HepG2 (cell line): ENCODE results near the gene BAHCC1. TPM values are rescaled to one million over a fixed set of nuclear protein-coding genes. Genes with fewer than 3 reads are reported as not detected.

ENCODE experiments used
- CREB1 ChIP-seq, 2 experiments: fragments of 450-650 bp in 1 of 2; IDR thresholded peaks; 2 replicates each; pipeline ENCODE4 v1.6.1; 2016 to 2017; ENCODE audit warnings: control low read depth in 1 of 2, mild to moderate bottlenecking in 1 of 2, missing compliant biosample characterization in 1 of 2, missing genetic modification characterization in 1 of 2
- HES4 ChIP-seq: sonication (generic); formaldehyde crosslinking; IDR thresholded peaks from 2 replicates; pipeline ENCODE4 v1.9.0; 2021; ENCODE audit warnings: mild to moderate bottlenecking, missing genetic modification reagents, borderline replicate concordance
- KDM4B ChIP-seq: sonication (generic); formaldehyde crosslinking; IDR thresholded peaks from 2 replicates; pipeline ENCODE4 v1.4.0; 2020; ENCODE audit warnings: missing genetic modification reagents
- SNAPC2 ChIP-seq: sonication (generic); formaldehyde crosslinking; IDR thresholded peaks from 2 replicates; pipeline ENCODE4 v1.8.1; 2022; ENCODE audit warnings: mild to moderate bottlenecking, missing genetic modification reagents
- STAT5B ChIP-seq: sonication (generic); formaldehyde crosslinking; IDR thresholded peaks from 2 replicates; pipeline ENCODE4 v1.4.0; 2020; ENCODE audit warnings: missing genetic modification reagents
- TGIF2 ChIP-seq: IDR thresholded peaks from 2 replicates; pipeline ENCODE4 v1.6.1; 2016; ENCODE audit warnings: control low read depth, missing compliant biosample characterization
- THAP11 ChIP-seq: IDR thresholded peaks from 2 replicates; pipeline ENCODE4 v1.6.1; 2016; ENCODE audit warnings: missing biosample characterization, missing genetic modification reagents
- YEATS4 ChIP-seq: sonication (generic); formaldehyde crosslinking; IDR thresholded peaks from 2 replicates; pipeline ENCODE4 v1.4.0; 2020; ENCODE audit warnings: missing genetic modification reagents, borderline replicate concordance
- ZFP36 ChIP-seq: fragments of 150-350 bp; IDR thresholded peaks from 2 replicates; pipeline ENCODE4 v1.6.1; 2018; ENCODE audit warnings: borderline replicate concordance, low read length, low read depth; ENCODE audit not compliant: partially characterized antibody
- ZNF121 ChIP-seq: sonication (generic); formaldehyde crosslinking; IDR thresholded peaks from 2 replicates; pipeline ENCODE4 v1.5.0; 2020; ENCODE audit warnings: mild to moderate bottlenecking, missing genetic modification reagents
- ZNF558 ChIP-seq: sonication (generic); formaldehyde crosslinking; IDR thresholded peaks from 2 replicates; pipeline ENCODE4 v1.9.0; 2022; ENCODE audit warnings: mild to moderate bottlenecking, missing genetic modification reagents, borderline replicate concordance
- ZNF564 ChIP-seq: sonication (generic); formaldehyde crosslinking; IDR thresholded peaks from 2 replicates; pipeline ENCODE4 v1.8.1; 2023; ENCODE audit warnings: mild to moderate bottlenecking, missing genetic modification reagents
- ZNF616 ChIP-seq: sonication (generic); formaldehyde crosslinking; IDR thresholded peaks from 2 replicates; pipeline ENCODE4 v1.5.0; 2020; ENCODE audit warnings: low read depth, mild to moderate bottlenecking, missing genetic modification reagents
- polyA plus RNA-seq, 8 experiments: library from polyadenylated mRNA; depleted of rRNA in 3 of 8; stranded (reverse) in 7 of 8; unstranded in 1 of 8; fragments of >200 nt; fragmentation: Illumina TruSeq in 4 of 8; extraction: Trizol in 4 of 8; gene quantifications; 2 replicates each; pipeline versions ENCODE4 v1.2.1 to v1.2.3, GENCODE V29; 2011 to 2016; ENCODE audit warnings: low read depth in 4 of 8, missing spikeins in 1 of 8, mixed read lengths in 1 of 8; ENCODE audit not compliant: insufficient read depth in 1 of 8
- total RNA-seq, 5 experiments: library from RNA; depleted of rRNA; stranded (reverse); fragments of >200 nt; fragmentation: Illumina TruSeq; extraction: Trizol; gene quantifications; 2 replicates each; pipeline ENCODE4 v1.2.3, GENCODE V29; 2016; ENCODE audit warnings: low read depth in 1 of 5
- TF ChIP-seq, protein P1 (sequence below): sonication (generic); formaldehyde crosslinking; IDR thresholded peaks from 2 replicates; pipeline ENCODE4 v1.4.0; 2020; ENCODE audit warnings: mild to moderate bottlenecking, missing genetic modification reagents
- TF ChIP-seq, protein P2 (sequence below): sonication (generic); formaldehyde crosslinking; IDR thresholded peaks from 2 replicates; pipeline ENCODE4 v1.4.0; 2020; ENCODE audit warnings: missing genetic modification reagents
- TF ChIP-seq, protein P3 (sequence below): sonication (generic); formaldehyde crosslinking; IDR thresholded peaks from 2 replicates; pipeline ENCODE4 v1.4.0; 2020; ENCODE audit warnings: low read depth, mild to moderate bottlenecking, missing genetic modification reagents
- TF ChIP-seq, protein P4 (sequence below): sonication (generic); formaldehyde crosslinking; conservative IDR thresholded peaks from 2 replicates; pipeline ENCODE4 v1.4.0; 2020; ENCODE audit warnings: missing genetic modification reagents
- TF ChIP-seq, protein P5 (sequence below): sonication (generic); formaldehyde crosslinking; IDR thresholded peaks from 2 replicates; pipeline ENCODE4 v1.5.1; 2020; ENCODE audit warnings: missing genetic modification reagents, mild to moderate bottlenecking, borderline replicate concordance

The BAHCC1 gene
- total and polyA plus RNA-seq, 2 of the 13 experiments (the other 11 are each of a cell fraction or from before 2014, with no cell fraction given), result 1.4 to 1.7 TPM

DNA sequence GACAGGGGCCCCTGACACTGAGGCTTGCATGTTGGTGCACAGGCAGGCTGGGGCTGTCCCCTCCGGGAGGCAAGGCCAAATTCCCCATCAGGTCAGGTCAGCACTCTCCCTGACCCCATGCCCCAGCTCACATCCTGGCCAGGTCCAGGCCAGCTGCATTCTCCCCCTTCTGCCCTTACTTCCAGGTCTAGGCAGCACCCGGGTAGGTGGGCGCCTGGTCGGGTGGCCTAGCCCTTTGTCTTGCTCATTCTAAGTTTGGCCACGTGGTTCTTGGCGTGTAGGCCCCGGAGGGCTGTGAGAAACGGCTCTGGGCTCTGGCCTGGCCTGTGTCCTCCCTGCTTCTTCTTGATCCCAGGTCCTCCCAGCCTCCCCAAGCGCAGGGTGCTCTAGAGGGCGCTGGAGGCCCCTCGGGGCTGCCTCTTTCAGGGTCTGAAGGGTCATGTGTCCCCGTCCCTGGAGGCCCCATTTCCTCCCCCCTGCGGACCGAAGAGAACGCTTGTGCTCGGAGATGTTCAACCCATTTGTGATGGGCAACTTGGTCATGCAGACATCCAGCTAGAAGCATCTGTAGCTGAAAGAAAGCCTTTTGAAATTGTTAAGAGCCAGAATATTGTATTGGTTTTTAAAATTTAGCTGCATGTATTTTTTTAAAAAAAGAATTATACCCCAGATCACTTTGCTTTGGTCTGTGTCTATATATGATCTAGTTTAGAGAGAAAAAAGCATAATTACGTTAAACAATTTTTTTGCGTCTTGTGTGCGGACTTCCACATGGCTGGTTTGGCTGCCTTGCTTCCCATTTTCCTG lies 6.7 kb downstream of the BAHCC1 start (continued):
- TF ChIP-seq, protein P1, sequence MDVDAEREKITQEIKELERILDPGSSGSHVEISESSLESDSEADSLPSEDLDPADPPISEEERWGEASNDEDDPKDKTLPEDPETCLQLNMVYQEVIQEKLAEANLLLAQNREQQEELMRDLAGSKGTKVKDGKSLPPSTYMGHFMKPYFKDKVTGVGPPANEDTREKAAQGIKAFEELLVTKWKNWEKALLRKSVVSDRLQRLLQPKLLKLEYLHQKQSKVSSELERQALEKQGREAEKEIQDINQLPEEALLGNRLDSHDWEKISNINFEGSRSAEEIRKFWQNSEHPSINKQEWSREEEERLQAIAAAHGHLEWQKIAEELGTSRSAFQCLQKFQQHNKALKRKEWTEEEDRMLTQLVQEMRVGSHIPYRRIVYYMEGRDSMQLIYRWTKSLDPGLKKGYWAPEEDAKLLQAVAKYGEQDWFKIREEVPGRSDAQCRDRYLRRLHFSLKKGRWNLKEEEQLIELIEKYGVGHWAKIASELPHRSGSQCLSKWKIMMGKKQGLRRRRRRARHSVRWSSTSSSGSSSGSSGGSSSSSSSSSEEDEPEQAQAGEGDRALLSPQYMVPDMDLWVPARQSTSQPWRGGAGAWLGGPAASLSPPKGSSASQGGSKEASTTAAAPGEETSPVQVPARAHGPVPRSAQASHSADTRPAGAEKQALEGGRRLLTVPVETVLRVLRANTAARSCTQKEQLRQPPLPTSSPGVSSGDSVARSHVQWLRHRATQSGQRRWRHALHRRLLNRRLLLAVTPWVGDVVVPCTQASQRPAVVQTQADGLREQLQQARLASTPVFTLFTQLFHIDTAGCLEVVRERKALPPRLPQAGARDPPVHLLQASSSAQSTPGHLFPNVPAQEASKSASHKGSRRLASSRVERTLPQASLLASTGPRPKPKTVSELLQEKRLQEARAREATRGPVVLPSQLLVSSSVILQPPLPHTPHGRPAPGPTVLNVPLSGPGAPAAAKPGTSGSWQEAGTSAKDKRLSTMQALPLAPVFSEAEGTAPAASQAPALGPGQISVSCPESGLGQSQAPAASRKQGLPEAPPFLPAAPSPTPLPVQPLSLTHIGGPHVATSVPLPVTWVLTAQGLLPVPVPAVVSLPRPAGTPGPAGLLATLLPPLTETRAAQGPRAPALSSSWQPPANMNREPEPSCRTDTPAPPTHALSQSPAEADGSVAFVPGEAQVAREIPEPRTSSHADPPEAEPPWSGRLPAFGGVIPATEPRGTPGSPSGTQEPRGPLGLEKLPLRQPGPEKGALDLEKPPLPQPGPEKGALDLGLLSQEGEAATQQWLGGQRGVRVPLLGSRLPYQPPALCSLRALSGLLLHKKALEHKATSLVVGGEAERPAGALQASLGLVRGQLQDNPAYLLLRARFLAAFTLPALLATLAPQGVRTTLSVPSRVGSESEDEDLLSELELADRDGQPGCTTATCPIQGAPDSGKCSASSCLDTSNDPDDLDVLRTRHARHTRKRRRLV (CRISPR knock-in tag), result no peak
- TF ChIP-seq YEATS4 (no peak), THAP11 (no peak), STAT5B (CRISPR knock-in tag) (no peak), TGIF2 (CRISPR knock-in tag) (no peak), ZNF121 (CRISPR knock-in tag) (no peak), ZNF564 (CRISPR knock-in tag) (no peak), ZFP36 (no peak), ZNF616 (no peak), ZNF558 (CRISPR knock-in tag) (no peak), CREB1 (IDR thresholded peaks at IDR 0.05) (no peak), CREB1 (CRISPR knock-in tag; IDR thresholded peaks at IDR 0.05) (no peak), SNAPC2 (CRISPR knock-in tag) (no peak), HES4 (CRISPR knock-in tag) (no peak), KDM4B (CRISPR knock-in tag) (peak; percentile 60; the same call in 1 of the 2 replicates)
- TF ChIP-seq, protein P2, sequence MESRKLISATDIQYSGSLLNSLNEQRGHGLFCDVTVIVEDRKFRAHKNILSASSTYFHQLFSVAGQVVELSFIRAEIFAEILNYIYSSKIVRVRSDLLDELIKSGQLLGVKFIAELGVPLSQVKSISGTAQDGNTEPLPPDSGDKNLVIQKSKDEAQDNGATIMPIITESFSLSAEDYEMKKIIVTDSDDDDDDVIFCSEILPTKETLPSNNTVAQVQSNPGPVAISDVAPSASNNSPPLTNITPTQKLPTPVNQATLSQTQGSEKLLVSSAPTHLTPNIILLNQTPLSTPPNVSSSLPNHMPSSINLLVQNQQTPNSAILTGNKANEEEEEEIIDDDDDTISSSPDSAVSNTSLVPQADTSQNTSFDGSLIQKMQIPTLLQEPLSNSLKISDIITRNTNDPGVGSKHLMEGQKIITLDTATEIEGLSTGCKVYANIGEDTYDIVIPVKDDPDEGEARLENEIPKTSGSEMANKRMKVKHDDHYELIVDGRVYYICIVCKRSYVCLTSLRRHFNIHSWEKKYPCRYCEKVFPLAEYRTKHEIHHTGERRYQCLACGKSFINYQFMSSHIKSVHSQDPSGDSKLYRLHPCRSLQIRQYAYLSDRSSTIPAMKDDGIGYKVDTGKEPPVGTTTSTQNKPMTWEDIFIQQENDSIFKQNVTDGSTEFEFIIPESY, result peak; percentile 57; the same call in 1 of the 2 replicates
- TF ChIP-seq, protein P3, sequence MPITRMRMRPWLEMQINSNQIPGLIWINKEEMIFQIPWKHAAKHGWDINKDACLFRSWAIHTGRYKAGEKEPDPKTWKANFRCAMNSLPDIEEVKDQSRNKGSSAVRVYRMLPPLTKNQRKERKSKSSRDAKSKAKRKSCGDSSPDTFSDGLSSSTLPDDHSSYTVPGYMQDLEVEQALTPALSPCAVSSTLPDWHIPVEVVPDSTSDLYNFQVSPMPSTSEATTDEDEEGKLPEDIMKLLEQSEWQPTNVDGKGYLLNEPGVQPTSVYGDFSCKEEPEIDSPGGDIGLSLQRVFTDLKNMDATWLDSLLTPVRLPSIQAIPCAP (CRISPR knock-in tag), result no peak
- TF ChIP-seq, protein P4, sequence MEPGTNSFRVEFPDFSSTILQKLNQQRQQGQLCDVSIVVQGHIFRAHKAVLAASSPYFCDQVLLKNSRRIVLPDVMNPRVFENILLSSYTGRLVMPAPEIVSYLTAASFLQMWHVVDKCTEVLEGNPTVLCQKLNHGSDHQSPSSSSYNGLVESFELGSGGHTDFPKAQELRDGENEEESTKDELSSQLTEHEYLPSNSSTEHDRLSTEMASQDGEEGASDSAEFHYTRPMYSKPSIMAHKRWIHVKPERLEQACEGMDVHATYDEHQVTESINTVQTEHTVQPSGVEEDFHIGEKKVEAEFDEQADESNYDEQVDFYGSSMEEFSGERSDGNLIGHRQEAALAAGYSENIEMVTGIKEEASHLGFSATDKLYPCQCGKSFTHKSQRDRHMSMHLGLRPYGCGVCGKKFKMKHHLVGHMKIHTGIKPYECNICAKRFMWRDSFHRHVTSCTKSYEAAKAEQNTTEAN (CRISPR knock-in tag), result no peak
- TF ChIP-seq, protein P5, sequence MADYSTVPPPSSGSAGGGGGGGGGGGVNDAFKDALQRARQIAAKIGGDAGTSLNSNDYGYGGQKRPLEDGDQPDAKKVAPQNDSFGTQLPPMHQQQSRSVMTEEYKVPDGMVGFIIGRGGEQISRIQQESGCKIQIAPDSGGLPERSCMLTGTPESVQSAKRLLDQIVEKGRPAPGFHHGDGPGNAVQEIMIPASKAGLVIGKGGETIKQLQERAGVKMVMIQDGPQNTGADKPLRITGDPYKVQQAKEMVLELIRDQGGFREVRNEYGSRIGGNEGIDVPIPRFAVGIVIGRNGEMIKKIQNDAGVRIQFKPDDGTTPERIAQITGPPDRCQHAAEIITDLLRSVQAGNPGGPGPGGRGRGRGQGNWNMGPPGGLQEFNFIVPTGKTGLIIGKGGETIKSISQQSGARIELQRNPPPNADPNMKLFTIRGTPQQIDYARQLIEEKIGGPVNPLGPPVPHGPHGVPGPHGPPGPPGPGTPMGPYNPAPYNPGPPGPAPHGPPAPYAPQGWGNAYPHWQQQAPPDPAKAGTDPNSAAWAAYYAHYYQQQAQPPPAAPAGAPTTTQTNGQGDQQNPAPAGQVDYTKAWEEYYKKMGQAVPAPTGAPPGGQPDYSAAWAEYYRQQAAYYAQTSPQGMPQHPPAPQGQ (CRISPR knock-in tag), result no peak
